Mammary epithelial cell (primary cell): Measurements from ENCODE around the gene USP37.

Experiments used
- EZH2 ChIP-seq: IDR thresholded peaks from 2 replicates; pipeline ENCODE4 v1.6.1; 2012; ENCODE audit warnings: low read length, inconsistent platforms, borderline replicate concordance
- TF ChIP-seq, protein P1 (sequence below), 2 donors: IDR thresholded peaks in 1 of 2; conservative IDR thresholded peaks in 1 of 2; 2 replicates each; pipeline ENCODE4 v1.5.1; 2011 to 2012; ENCODE audit warnings: inconsistent platforms in 2 of 2, low read length in 2 of 2, mild to moderate bottlenecking in 2 of 2, control low read depth in 1 of 2, low read depth in 1 of 2; ENCODE audit not compliant: insufficient read depth in 1 of 2; ENCODE audit errors: extremely low read depth in 1 of 2

DNA sequence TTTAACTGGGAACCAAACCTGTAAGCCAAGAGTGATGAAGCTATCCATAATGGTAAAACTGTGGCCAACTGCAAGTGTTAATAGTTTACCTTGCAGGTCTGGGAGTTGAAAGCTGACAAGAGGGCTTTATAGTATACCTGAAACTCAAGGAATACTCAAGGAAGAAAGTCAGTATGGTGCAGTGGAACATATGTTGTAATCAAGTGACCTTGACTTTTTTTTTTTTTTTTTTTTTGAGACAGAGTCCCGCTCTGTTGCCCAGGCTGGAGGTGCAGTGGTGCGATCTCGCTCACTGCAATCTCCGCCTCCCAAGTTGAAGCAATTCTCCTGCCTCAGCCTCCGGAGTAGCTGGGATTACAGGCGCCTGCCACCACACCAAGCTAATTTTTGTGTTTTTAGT, 121.6 kb downstream of the USP37 start:
- TF ChIP-seq, protein P1, sequence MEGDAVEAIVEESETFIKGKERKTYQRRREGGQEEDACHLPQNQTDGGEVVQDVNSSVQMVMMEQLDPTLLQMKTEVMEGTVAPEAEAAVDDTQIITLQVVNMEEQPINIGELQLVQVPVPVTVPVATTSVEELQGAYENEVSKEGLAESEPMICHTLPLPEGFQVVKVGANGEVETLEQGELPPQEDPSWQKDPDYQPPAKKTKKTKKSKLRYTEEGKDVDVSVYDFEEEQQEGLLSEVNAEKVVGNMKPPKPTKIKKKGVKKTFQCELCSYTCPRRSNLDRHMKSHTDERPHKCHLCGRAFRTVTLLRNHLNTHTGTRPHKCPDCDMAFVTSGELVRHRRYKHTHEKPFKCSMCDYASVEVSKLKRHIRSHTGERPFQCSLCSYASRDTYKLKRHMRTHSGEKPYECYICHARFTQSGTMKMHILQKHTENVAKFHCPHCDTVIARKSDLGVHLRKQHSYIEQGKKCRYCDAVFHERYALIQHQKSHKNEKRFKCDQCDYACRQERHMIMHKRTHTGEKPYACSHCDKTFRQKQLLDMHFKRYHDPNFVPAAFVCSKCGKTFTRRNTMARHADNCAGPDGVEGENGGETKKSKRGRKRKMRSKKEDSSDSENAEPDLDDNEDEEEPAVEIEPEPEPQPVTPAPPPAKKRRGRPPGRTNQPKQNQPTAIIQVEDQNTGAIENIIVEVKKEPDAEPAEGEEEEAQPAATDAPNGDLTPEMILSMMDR (conservative IDR thresholded peaks at IDR 0.05 in 1 of 2, IDR thresholded peaks at IDR 0.05 in 1 of 2; ENCODE audit: extremely low read depth in 1 of 2, insufficient read depth in 1 of 2, low read depth in 1 of 2, low read length in 2 of 2), result no peak
- no peak for TF ChIP-seq EZH2
